Skeletal muscle cell (primary cell): Measurements from ENCODE around the gene DHX57.
"Not testable (repeated sequence)": the region's sequence is repeated elsewhere in the genome, so short reads cannot be mapped to it uniquely, and the experiment has no call there.

Source experiments
- DNase-seq: peaks from one replicate; pipeline ENCODE4 v3.0.0-alpha.2; 2010; ENCODE audit warnings: low read depth
- H3K4me3 ChIP-seq: 2 replicates; pipeline ENCODE4 v1.5.1; 2011; ENCODE audit warnings: low read depth, mild to moderate bottlenecking, control low read depth, low read length, moderate library complexity

The DHX57 gene

GRCh38 chr2:38871432-38871831 lies 4.3 kb downstream of the DHX57 start:
- H3K4me3 ChIP-seq: no peak overlapping the region
- no peak for DNase-seq

GRCh38 chr2:38866773-38867443 lies 8.8 kb downstream of the DHX57 start:
- no peak for DNase-seq
- no peak overlapping the region for H3K4me3 ChIP-seq

- DNase-seq: no peak
These were observed 12.6 kb downstream of the DHX57 start for GRCh38 chr2:38863061-38863695.

GRCh38 chr2:38862476-38862875 lies 13.3 kb downstream of the DHX57 start:
- no peak for DNase-seq
- no peak overlapping the region for H3K4me3 ChIP-seq

More at GRCh38 chr2:38863061-38863695, 12.6 kb downstream of the DHX57 start:
- H3K4me3 ChIP-seq: no peak overlapping the region

GRCh38 chr2:38856165-38856564 lies 19.6 kb downstream of the DHX57 start:
- DNase-seq: no peak

DNA sequence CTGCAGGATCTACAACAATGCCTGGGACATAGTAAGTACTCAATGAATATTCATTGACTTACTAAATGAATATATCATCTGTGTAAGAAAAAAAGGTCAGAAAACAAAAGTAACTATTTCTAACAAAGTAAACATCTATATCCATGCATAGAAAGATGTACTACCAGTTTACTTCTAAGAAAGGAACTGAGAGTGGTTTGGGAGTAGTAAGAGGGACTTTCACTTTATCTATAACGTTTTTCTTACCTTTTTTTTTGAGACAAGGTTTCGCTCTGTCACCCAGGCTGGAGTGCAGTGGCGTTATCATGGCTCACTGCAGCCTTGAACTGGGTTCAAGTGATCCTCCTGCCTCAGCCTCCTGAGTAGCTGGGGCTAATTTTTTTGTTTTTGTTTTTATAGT lies 25.7 kb downstream of the DHX57 start:
- DNase-seq: no peak
- H3K4me3 ChIP-seq: no peak overlapping the region

More at GRCh38 chr2:38856165-38856564, 19.6 kb downstream of the DHX57 start:
- H3K4me3 ChIP-seq: no peak overlapping the region

DNA sequence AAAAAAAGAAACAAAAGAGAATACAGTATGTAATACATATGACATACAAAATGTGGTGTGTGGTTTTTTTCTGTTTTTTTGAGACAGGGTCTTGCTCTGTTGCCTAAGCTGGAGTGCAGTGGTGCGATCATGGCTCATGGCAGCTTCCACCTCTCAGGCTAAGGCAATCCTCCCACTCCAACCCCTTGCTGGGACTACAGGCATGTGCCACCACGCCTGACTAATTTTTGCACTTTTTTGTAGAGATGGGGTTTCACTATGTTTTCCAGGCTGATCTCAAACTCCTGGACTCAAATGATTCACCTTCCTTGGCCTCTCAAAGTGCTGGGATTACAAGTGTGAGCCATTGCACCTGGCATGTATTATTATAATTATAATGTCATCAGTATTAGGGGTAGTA lies 38.9 kb downstream of the DHX57 start:
- no peak for DNase-seq
- no peak overlapping the region for H3K4me3 ChIP-seq

DNA sequence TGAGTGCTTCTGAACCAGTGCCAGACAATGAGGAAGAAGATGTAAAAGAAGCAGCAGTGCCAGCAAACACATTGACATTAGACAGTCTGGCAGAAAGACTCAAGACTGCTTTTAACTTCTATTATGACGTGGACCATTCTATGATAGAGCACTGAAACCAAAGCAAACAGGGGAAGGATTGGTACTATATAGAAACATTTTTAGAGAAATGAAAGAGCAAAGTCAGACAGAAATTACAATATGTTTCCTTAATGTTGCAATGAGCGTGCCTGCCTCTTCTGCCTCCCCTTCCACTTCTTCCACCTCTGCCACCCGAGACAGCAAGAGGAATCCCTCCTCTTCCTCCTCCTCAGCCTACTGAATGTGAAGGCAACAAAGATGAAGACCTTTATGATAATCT lies 39.7 kb downstream of the DHX57 start:
- no peak for DNase-seq

GRCh38 chr2:38835015-38835601 lies 40.6 kb downstream of the DHX57 start:
- H3K4me3 ChIP-seq: no peak overlapping the region
- no peak for DNase-seq

More for the DNA sequence above, 39.7 kb downstream of the DHX57 start:
- no peak overlapping the region for H3K4me3 ChIP-seq

- DNase-seq: no peak
- H3K4me3 ChIP-seq: no peak overlapping the region
These were observed 45.1 kb downstream of the DHX57 start for GRCh38 chr2:38830526-38831159.

DNA sequence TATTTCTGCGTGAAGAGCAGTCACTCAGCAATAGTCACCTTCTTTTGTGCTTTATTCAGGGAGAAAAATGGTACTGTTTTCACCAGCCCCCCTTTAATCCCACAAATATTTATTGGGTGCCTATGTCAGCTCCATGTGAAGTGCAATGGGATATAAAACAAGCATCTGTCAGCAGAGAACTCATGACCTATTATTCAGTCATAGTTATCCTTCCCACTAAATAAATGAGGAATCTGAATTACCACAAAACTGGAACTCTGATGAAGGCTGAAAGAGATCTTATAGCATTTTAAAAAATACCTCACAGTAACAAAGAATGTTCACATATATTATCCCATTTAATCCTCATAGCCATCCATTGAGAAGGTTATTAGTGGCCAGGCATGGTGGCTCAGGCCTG lies 45.8 kb downstream of the DHX57 start:
- no peak overlapping the region for H3K4me3 ChIP-seq
- no peak for DNase-seq

DNA sequence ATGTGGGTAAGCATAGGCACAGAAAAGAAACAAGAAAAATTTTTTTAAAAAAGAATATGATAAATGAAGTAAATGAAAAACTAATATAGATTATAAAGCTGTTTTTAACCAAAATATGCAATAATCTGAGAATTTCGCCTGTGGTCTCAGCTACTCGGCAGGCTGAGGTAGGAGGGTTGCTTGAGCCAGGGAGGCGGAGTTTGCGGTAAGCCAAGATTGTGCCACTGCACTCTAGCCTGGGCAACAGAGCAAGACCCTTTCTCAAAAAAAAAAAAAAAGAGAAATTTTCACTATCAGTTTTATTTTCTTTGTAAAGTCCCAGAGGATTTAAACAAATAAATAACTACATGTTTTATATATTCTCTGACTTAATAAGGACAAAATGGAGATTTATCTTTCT lies 47.3 kb downstream of the DHX57 start:
- no peak for DNase-seq
- no peak overlapping the region for H3K4me3 ChIP-seq

- H3K4me3 ChIP-seq: not testable (repeated sequence)
- peak; percentile 36 for DNase-seq
These were observed 48.1 kb downstream of the DHX57 start for GRCh38 chr2:38827539-38828145.

DNA sequence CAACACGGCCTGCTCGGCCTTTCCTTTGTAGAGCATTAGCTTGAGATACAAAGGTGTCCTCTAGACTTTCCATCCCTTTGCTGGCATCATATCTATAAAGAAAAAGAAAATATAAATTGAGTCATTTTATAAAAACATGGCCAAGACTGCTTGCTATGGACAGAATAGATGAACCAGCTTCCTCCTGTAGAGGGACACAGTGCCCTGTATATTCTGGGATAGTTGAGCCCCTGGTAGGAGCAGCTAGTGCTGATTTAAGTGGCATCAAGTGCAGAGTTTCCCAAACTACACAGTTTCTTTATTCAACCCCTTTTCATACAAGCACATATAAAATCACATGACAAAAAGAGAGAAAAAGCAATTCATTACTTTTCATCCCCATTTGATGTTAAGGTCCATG lies 49.8 kb downstream of the DHX57 start:
- DNase-seq: no peak

GRCh38 chr2:38824906-38825305 lies 50.8 kb downstream of the DHX57 start:
- DNase-seq: no peak
- no peak overlapping the region for H3K4me3 ChIP-seq

More for the DNA sequence above, 49.8 kb downstream of the DHX57 start:
- no peak overlapping the region for H3K4me3 ChIP-seq

- no peak overlapping the region for H3K4me3 ChIP-seq
- DNase-seq: no peak
These were observed 52.3 kb downstream of the DHX57 start for GRCh38 chr2:38823386-38823785.

DNA sequence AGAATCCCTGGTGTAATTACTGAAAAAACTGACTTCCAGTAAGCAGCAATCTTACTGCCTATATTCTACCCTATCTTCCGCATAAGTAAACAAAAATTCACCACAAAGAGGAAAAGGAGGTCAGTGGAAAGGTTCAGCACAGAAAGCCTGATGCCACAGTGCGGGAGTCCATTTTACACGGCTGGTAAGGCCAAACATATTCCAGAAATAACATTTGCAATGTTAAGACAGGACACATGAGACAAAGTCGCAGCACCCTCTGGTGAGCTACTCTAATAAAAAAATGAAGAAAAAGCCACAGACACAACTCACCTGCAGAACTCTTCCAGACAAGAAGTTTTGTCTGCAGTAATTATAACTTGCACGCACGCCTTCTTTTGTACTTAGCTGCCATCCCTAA lies 57.2 kb downstream of the DHX57 start:
- H3K4me3 ChIP-seq: no peak overlapping the region
- DNase-seq: no peak

GRCh38 chr2:38815936-38816335 lies 59.8 kb downstream of the DHX57 start:
- H3K4me3 ChIP-seq: no peak overlapping the region
- DNase-seq: no peak

GRCh38 chr2:38810488-38810887 lies 65.2 kb downstream of the DHX57 start:
- H3K4me3 ChIP-seq: no peak overlapping the region
- DNase-seq: no peak

DNA sequence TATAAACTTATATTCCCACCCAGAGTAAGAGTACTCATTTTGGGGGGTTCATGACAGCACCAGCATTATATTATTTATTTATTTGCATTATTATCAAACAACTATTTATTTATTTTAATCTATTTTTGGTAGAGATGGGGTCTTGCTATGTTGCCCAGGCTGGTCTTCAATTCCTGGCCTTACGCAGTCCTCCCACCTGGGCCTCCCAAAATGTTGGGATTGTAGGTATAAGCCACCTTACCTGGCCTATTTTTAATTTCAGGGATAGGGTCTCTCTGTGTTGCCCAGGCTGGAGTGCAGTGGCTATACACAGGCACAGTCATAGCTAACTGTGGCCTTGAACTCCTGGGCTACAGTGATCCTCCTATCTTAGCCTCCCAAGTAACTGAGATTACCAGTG lies 67.1 kb downstream of the DHX57 start:
- DNase-seq: no peak
- no peak overlapping the region for H3K4me3 ChIP-seq
